Activated naive CD4-positive, alpha-beta T cell treated with Interleukin-2 at 50 U/mL for 16 hours (primary cell): ENCODE results near the gene SKI.
A peak's percentile ranks its signal among the peaks of the same experiment; 100 is the strongest.
"Not testable (repeated sequence)": the region's sequence is repeated elsewhere in the genome, so short reads cannot be mapped to it uniquely, and the experiment has no call there.

Source experiments
- DNase-seq: peaks from one replicate; pipeline ENCODE4 v3.0.0-alpha.2; 2020

SKI gene

GRCh38 chr1:2231532-2232254 is 3.6 kb downstream of the SKI start:
- DNase-seq, result peak; percentile 76

GRCh38 chr1:2232255-2232915 is 4.3 kb downstream of the SKI start:
- DNase-seq, result no peak

GRCh38 chr1:2232916-2233438 is 4.9 kb downstream of the SKI start:
- no peak for DNase-seq

DNA sequence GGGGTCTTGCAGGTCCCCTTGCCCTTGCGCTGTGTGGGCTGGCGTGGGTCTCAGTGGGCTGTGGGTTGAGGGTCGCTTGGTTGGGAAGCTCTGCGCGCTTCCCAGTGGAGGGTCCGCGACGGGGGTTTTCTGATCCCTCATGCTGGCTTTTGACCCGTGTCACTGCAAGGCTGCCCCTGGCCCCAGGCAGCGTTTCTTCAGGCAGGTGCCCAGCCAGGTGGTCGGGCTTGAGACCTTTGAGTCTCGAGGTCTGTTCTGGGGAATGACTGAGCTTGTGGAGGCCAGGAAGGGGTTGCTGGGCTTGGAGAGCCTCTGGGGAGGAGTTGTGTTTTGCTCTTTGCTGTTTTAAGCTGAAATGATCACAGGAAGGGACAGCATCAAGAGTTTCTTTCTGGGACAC is 5.3 kb downstream of the SKI start:
- no peak for DNase-seq

GRCh38 chr1:2233997-2234761 is 6.1 kb downstream of the SKI start:
- peak; percentile 70 for DNase-seq

DNA sequence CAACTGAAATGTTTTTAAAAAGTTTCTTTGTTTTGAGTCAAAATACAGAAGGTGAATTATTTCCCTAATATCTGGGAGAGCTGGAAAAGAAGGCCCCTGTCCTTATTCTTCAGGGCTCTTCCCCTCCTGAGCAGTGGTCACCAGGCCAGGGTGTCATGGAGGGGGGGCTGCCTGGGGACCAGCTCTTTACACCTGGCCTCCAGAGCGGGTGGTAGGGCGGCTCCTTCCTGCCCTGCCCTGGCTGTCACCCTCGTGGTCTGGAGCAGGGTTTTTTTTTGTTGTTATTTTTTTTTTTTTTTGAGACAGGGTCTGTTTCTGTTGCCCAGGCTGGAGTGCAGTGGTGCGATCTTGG is 6.6 kb downstream of the SKI start:
- no peak for DNase-seq

GRCh38 chr1:2235300-2235998 is 7.3 kb downstream of the SKI start:
- no peak for DNase-seq

GRCh38 chr1:2236695-2237677 is 8.9 kb downstream of the SKI start:
- DNase-seq, result peak; percentile 51

- DNase-seq, result no peak
These were observed 9.7 kb downstream of the SKI start for GRCh38 chr1:2237773-2238172.

DNA sequence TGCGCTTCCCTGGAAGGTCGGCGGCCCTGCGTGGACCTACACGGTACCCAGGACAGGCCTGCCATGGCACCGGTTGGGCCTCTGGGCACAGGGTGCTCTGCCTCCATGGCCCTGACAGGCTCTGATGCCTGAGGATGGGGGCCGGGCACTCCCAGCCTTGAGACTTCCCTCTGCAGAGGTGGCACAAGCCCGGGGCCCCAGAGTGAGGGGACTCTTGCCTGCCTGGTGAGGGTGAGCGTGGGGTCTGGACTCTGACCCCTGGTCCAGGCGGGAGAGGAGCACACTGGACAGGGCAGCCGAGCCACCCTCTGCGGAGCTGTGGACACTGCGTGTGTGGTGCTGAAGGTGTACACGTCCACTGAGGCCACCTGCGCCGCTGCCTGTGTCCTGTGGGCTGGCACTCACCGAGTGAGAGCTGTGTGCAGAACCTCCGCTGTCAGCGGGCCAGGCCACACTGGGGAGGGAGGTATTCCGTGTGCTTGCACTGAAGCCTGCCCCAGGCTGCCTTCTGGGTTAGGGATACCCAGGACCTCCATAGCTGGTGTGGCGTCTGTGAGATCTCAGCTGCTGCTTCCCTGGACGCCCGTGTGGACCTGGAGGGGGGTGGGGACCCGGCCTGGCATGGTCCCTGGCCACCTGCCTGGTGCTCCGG is 10.4 kb downstream of the SKI start:
- no peak for DNase-seq

GRCh38 chr1:2239013-2239370 is 10.9 kb downstream of the SKI start:
- no peak for DNase-seq

DNA sequence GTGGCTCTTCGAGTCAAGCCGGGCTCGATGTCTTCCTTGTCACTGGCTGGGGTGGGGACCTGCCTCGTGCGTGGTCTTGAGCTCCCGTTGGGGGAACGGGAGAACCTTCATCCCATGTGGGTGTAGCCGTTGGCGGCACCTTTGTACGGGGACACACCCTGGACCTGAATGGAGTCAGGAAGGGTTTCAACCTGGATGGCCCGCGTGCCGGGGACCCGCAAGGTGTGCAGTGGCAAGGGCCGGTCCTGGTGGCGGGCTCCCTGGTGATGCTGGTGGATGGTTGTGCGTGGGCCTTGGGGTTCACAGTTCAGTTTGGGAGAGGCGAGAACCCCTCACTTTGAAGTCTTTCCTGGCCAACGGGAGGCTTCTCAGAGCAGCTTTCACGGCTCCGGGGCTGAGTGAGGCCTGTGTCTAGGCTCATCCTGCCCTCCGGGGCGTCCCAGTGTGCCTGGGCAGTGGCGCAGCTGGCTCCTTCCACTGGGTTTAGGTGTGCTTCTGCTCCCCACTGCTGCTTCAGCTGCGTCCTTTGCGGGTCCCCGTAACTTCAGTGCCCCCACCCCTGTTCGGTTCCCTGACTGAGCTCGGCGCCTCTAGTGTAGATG is 11.4 kb downstream of the SKI start:
- DNase-seq, result no peak

GRCh38 chr1:2240270-2241156 is 12.4 kb downstream of the SKI start:
- DNase-seq, result peak; percentile 36

DNA sequence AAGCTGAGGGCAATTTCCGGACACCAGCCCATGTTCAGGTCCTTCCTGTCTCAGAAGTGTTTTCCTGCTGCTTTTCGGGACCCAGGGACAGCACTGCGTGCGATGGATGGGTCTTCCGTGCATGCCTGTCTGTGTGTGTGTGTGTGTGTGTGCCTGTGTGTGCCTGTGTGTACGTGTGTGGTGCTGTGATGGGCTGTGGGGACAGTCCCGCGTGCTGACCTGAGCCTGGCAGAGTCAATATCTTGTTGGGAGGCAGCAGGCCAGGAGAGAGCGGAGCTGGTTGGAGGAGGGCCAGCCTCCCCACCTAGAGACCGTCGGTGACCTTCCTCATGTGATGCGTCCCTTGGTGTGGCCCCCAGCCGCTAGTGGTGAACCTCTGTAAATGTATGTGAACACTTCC is 13.7 kb downstream of the SKI start:
- DNase-seq, result no peak

- no peak for DNase-seq
These were observed 15.0 kb downstream of the SKI start for GRCh38 chr1:2242814-2243725.

- not testable (repeated sequence) for DNase-seq
These were observed 18.9 kb downstream of the SKI start for GRCh38 chr1:2247045-2247394.

- DNase-seq, result no peak
These were observed 19.6 kb downstream of the SKI start for GRCh38 chr1:2247760-2248126.

DNA sequence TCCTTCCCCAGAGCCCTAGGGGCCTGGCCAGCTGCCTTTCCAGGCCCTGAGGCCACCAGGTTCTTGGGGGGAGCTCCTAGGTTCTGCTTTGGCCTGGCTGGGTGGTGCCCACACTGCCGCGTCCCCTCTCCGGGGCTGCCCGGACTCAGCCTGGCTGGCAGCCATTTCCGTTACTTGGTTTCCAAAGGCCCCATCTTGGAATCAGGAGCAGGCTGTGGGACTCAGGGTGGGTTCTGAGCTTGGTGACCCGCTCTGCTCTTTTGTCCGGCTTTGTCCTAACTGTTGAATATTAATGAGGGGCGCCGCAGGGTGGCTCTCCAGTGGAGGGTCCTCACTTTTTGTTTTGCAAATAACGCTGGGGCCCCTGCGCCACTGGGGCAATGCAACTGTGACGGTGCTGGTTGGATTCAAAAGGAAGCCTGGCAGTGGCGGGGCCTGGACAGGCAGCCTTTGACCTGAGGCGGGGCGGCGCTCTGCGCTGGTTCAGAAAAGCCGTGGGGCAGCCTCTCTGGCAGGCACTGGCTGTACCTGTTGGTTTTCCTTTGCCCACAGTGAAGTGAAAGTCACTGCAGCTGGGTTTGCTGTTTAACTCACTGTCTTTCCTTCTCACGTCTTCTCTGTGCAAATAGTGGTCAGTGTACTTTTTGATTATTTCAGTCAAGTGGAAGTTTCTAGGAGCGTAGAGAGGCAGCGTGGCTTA is 20.2 kb downstream of the SKI start:
- DNase-seq, result no peak
